Natural killer cell treated with Interleukin-12 subunit alpha and Interleukin-12 subunit beta and Interleukin-15 and Interleukin-18, amount 100 ng/mL, for 72 hours (primary cell): ENCODE results near the gene NR4A1. TPM values are rescaled to one million over a fixed set of nuclear protein-coding genes. Genes with fewer than 3 reads are reported as not detected.

Experiments
- ATAC-seq, 2 donors: fragments of 150-1000 bp; cut with Tn5 transposase in 1 of 2; sonication (Bioruptor Pico), chemical (Tn5 transposase) in 1 of 2; 2 replicates each; pipeline ENCODE4 v1.10.0; 2021
- DNase-seq: peaks from one replicate; pipeline ENCODE4 v3.0.0; 2022; ENCODE audit warnings: low spot score
- H3K27ac Mint-ChIP-seq, 2 donors: 1 replicate in 1 of 2; 2 replicates in 1 of 2; pipeline ENCODE4 v1.8.0; 2022; ENCODE audit warnings: mixed read lengths in 2 of 2, mild to moderate bottlenecking in 1 of 2, moderate library complexity in 1 of 2
- H3K27me3 Mint-ChIP-seq, 2 donors: 1 replicate in 1 of 2; 2 replicates in 1 of 2; pipeline ENCODE4 v1.8.0; 2022; ENCODE audit warnings: mixed read lengths in 2 of 2
- H3K36me3 Mint-ChIP-seq: one replicate; pipeline ENCODE4 v1.8.0; 2022; ENCODE audit warnings: mixed read lengths
- H3K4me1 Mint-ChIP-seq, 2 donors: 1 replicate in 1 of 2; 2 replicates in 1 of 2; pipeline ENCODE4 v1.8.0; 2022; ENCODE audit warnings: low read depth in 2 of 2, mixed read lengths in 2 of 2, mild to moderate bottlenecking in 1 of 2
- H3K4me3 Mint-ChIP-seq: one replicate; pipeline ENCODE4 v1.8.0; 2022; ENCODE audit warnings: mixed read lengths
- H3K9me3 Mint-ChIP-seq: 2 replicates; pipeline ENCODE4 v1.8.0; 2022; ENCODE audit warnings: mixed read lengths
- total RNA-seq, 2 donors: library from RNA; stranded (reverse); gene quantifications; one replicate each; pipeline ENCODE4 v1.2.3, GENCODE V29; 2022

The NR4A1 gene
- total RNA-seq, 2 donors from 2014 or later: 3.0 to 4.0 TPM

GRCh38 chr12:52054833-52055730 is 3.8 kb downstream of the NR4A1 start:
- peaks cover 16 to 22% of the 10 kb centered on the region in 2 donors for H3K4me1 Mint-ChIP-seq
- DNase-seq (no peak), ATAC-seq (no peak)
- no peak overlapping the region for H3K4me3 Mint-ChIP-seq
- H3K36me3 Mint-ChIP-seq: no peaks in the 10 kb centered on the region
- no peak overlapping the region for H3K27ac Mint-ChIP-seq
- no peaks in the 10 kb centered on the region for H3K27me3 Mint-ChIP-seq
- no peaks in the 10 kb centered on the region for H3K9me3 Mint-ChIP-seq

DNA sequence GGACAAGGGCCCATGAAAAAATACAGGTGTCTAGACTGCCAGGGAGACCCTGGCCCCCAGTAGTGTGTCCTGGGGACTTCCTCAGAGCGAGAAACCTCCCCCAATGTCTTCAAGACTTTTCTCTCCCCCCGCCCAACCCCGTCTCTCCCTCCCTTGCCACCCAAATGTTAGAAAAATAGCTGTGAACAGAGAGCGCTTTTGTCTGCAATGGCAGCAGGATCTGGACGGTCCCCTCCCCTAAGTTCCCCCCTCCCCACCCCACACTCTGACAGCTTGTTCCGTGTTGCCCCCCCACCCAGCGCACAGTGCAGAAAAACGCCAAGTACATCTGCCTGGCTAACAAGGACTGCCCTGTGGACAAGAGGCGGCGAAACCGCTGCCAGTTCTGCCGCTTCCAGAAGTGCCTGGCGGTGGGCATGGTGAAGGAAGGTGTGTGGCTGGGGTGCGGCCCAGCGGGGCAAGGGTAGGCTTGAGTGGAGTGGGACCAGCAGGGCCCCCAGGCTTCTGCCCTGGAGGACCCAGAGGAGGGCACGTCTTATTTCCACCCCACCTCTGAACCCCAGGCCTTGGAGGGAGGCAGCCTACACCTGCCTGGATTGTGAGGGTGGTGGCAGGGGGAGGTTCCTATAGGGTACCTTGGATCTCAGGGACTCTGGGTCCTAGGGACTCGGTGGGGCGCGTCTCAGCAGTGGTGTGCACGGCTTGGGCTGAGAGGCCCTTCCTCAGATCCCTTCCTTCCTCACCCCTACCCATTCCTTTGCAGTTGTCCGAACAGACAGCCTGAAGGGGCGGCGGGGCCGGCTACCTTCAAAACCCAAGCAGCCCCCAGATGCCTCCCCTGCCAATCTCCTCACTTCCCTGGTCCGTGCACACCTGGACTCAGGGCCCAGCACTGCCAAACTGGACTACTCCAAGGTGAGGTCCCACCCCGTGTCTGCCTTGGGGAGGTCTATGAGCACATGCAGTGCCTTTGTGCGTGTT is 4.8 kb downstream of the NR4A1 start:
- H3K9me3 Mint-ChIP-seq: no peaks in the 10 kb centered on the region
- no peak overlapping the region for H3K27ac Mint-ChIP-seq
- peaks cover 12 to 18% of the 10 kb centered on the region in 2 donors for H3K4me1 Mint-ChIP-seq
- ATAC-seq (no peak), DNase-seq (no peak)
- H3K27me3 Mint-ChIP-seq: no peaks in the 10 kb centered on the region
- no peak overlapping the region for H3K4me3 Mint-ChIP-seq
- no peaks in the 10 kb centered on the region for H3K36me3 Mint-ChIP-seq

GRCh38 chr12:52056801-52057637 is 5.8 kb downstream of the NR4A1 start:
- Mint-ChIP-seq H3K36me3 (no peaks in the 10 kb centered on the region), H3K9me3 (no peaks in the 10 kb centered on the region), H3K27me3 (no peaks in the 10 kb centered on the region), H3K4me1 (peaks cover 3 to 11% of the 10 kb centered on the region in 2 donors), H3K4me3 (no peak overlapping the region), H3K27ac (no peak overlapping the region)
- no peak for DNase-seq
- ATAC-seq: no peak

- DNase-seq (no peak), ATAC-seq (no peak)
- no peaks in the 10 kb centered on the region for H3K27me3 Mint-ChIP-seq
- no peak overlapping the region for H3K27ac Mint-ChIP-seq
- no peak overlapping the region for H3K4me3 Mint-ChIP-seq
- no peaks in the 10 kb centered on the region for H3K36me3 Mint-ChIP-seq
- no peaks in the 10 kb centered on the region for H3K9me3 Mint-ChIP-seq
- H3K4me1 Mint-ChIP-seq: peaks cover 0 to 2% of the 10 kb centered on the region in 2 donors
Measured at GRCh38 chr12:52057638-52058576, 6.7 kb downstream of the NR4A1 start.

GRCh38 chr12:52058631-52059361 is 7.6 kb downstream of the NR4A1 start:
- no peaks in the 10 kb centered on the region for H3K9me3 Mint-ChIP-seq
- no peak for DNase-seq
- ATAC-seq: no peak
- no peak overlapping the region for H3K4me3 Mint-ChIP-seq
- H3K36me3 Mint-ChIP-seq: no peaks in the 10 kb centered on the region
- no peak overlapping the region for H3K27ac Mint-ChIP-seq
- no peaks in the 10 kb centered on the region for H3K4me1 Mint-ChIP-seq
- H3K27me3 Mint-ChIP-seq: peaks cover 0 to 2% of the 10 kb centered on the region in 2 donors

GRCh38 chr12:52059582-52060497 is 8.6 kb downstream of the NR4A1 start:
- no peak overlapping the region for H3K27ac Mint-ChIP-seq
- ATAC-seq: no peak
- no peak for DNase-seq
- H3K36me3 Mint-ChIP-seq: no peaks in the 10 kb centered on the region
- peaks cover 0 to 5% of the 10 kb centered on the region in 2 donors for H3K27me3 Mint-ChIP-seq
- H3K9me3 Mint-ChIP-seq: no peaks in the 10 kb centered on the region
- H3K4me3 Mint-ChIP-seq: no peak overlapping the region
- H3K4me1 Mint-ChIP-seq: no peaks in the 10 kb centered on the region

DNA sequence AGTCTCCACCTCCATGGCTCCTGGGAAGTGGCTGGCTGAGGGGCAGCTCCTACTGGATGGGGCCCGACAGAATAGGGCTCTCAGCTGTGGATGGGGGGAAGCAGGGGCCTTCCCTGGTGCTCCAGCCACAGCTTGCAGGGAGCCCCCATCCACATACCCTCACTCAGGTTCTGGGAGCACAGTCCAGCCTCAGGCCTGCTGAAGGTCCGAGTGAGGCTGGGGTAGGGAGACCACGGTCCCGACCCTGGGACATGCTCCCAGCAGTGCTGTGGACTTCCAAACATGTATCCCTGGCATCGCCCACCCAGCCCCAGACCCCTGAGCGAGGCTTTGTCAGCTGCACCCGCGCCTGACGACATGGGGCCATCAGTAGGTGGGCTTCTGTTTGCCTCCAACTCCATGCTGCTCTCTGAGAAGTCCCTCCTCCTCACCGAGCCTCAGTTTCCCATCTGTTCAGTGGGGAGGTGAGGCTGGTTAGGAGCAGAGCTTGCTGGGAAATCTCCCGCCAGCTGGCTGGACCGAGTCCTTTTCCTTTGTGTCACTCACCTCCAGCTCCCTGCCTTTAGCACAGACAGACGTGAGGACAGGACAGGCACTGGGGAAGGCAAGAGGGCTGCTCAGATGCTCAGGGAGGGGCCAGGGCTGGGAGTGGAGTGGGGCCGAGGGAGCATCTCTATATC is 9.4 kb downstream of the NR4A1 start:
- Mint-ChIP-seq H3K4me3 (no peak overlapping the region), H3K36me3 (no peaks in the 10 kb centered on the region), H3K27me3 (peaks cover 0 to 10% of the 10 kb centered on the region in 2 donors), H3K4me1 (no peaks in the 10 kb centered on the region), H3K27ac (no peak overlapping the region), H3K9me3 (no peaks in the 10 kb centered on the region)
- no peak for ATAC-seq
- DNase-seq: no peak

GRCh38 chr12:52061470-52062166 is 10.4 kb downstream of the NR4A1 start:
- Mint-ChIP-seq H3K27me3 (peaks cover 6 to 17% of the 10 kb centered on the region in 2 donors), H3K27ac (no peak overlapping the region), H3K4me3 (no peak overlapping the region), H3K36me3 (no peaks in the 10 kb centered on the region), H3K4me1 (peaks cover 4 to 6% of the 10 kb centered on the region in 2 donors), H3K9me3 (no peaks in the 10 kb centered on the region)
- DNase-seq (no peak), ATAC-seq (no peak)

GRCh38 chr12:52062167-52063081 is 11.2 kb downstream of the NR4A1 start:
- H3K27me3 Mint-ChIP-seq: peaks cover 8 to 21% of the 10 kb centered on the region in 2 donors
- H3K4me1 Mint-ChIP-seq: peaks cover 5 to 10% of the 10 kb centered on the region in 2 donors
- H3K27ac Mint-ChIP-seq: no peak overlapping the region
- DNase-seq (no peak), ATAC-seq (no peak)
- no peaks in the 10 kb centered on the region for H3K36me3 Mint-ChIP-seq
- no peak overlapping the region for H3K4me3 Mint-ChIP-seq
- no peaks in the 10 kb centered on the region for H3K9me3 Mint-ChIP-seq
